Endodermal cell (in vitro differentiated cells): ENCODE measurements around the gene ALG14. TPM values are rescaled to one million over a fixed set of nuclear protein-coding genes. Genes with fewer than 3 reads are reported as not detected.

ENCODE experiments used
- DNase-seq: peaks from one replicate; pipeline ENCODE4 v3.0.0-alpha.2; 2017
- H3K27ac ChIP-seq: 2 replicates; pipeline ENCODE4 v1.5.1; 2013; ENCODE audit warnings: mild to moderate bottlenecking, low read depth, low read length, moderate library complexity
- H3K27me3 ChIP-seq: 2 replicates; pipeline ENCODE4 v1.6.1; 2013; ENCODE audit warnings: mild to moderate bottlenecking, low read length, moderate library complexity; ENCODE audit not compliant: insufficient read depth, control insufficient read depth, poor library complexity, severe bottlenecking
- H3K36me3 ChIP-seq: 2 replicates; pipeline ENCODE4 v1.7.0; 2013; ENCODE audit warnings: mild to moderate bottlenecking, low read length, moderate library complexity; ENCODE audit not compliant: control insufficient read depth, insufficient read depth
- H3K4me1 ChIP-seq: one replicate; pipeline ENCODE4 v1.7.0; 2013; ENCODE audit warnings: low read length; ENCODE audit not compliant: control insufficient read depth, insufficient read depth
- H3K4me3 ChIP-seq: 2 replicates; pipeline ENCODE4 v1.5.1; 2013; ENCODE audit warnings: mild to moderate bottlenecking, low read length, moderate library complexity
- H3K9ac ChIP-seq: 2 replicates; pipeline ENCODE4 v1.6.1; 2013; ENCODE audit warnings: mild to moderate bottlenecking, low read length, moderate library complexity; ENCODE audit not compliant: poor library complexity, severe bottlenecking; ENCODE audit errors: extremely low read depth
- H3K9me3 ChIP-seq: 2 replicates; pipeline ENCODE4 v1.6.1; 2013; ENCODE audit warnings: mild to moderate bottlenecking, low read length, moderate library complexity; ENCODE audit not compliant: control insufficient read depth
- H3K27ac Mint-ChIP-seq: 2 replicates; pipeline ENCODE4 v1.8.0; 2020; ENCODE audit warnings: mixed read lengths
- H3K27me3 Mint-ChIP-seq: 2 replicates; pipeline ENCODE4 v1.8.0; 2021; ENCODE audit warnings: mild to moderate bottlenecking, mixed read lengths; ENCODE audit not compliant: insufficient read depth
- H3K36me3 Mint-ChIP-seq: 2 replicates; pipeline ENCODE4 v1.8.0; 2020; ENCODE audit warnings: low read depth, mixed read lengths
- H3K4me1 Mint-ChIP-seq: 2 replicates; pipeline ENCODE4 v1.8.0; 2020; ENCODE audit warnings: mixed read lengths
- H3K4me3 Mint-ChIP-seq: 2 replicates; pipeline ENCODE4 v1.8.0; 2020; ENCODE audit warnings: mild to moderate bottlenecking, moderate library complexity, mixed read lengths
- H3K9me3 Mint-ChIP-seq: 2 replicates; pipeline ENCODE4 v1.8.0; 2020; ENCODE audit warnings: mild to moderate bottlenecking, mixed read lengths
- WGBS, 2 experiments: methylation state at CpG; one replicate each; pipeline versions ENCODE4 v1.1.5 to v1.1.7; 2013; ENCODE audit warnings: missing lambda C conversion rate in 2 of 2, mixed read lengths in 1 of 2; ENCODE audit not compliant: insufficient coverage in 1 of 2, insufficient read length in 1 of 2; 5-methylcytosine and 5-hydroxymethylcytosine counted together
- total RNA-seq, 2 donors: library from RNA; stranded (reverse); fragmentation: NEBNext Ultra II Directional in 1 of 2; extraction: Animal tissue kit (Norgen Biotek cat#: 25700) in 1 of 2; gene quantifications; 2 replicates in 1 of 2; 3 replicates in 1 of 2; pipeline ENCODE4 v1.2.1, GENCODE V29; 2021
- TF ChIP-seq, protein P1 (sequence below): fragments of 200-600 bp; sonication (generic); conservative IDR thresholded peaks from 2 replicates; pipeline ENCODE4 v1.5.0; 2021; ENCODE audit warnings: antibody characterized with exemption, mild to moderate bottlenecking

The ALG14 gene
- total RNA-seq, 2 donors from 2014 or later = 5.9 to 7.0 TPM

DNA sequence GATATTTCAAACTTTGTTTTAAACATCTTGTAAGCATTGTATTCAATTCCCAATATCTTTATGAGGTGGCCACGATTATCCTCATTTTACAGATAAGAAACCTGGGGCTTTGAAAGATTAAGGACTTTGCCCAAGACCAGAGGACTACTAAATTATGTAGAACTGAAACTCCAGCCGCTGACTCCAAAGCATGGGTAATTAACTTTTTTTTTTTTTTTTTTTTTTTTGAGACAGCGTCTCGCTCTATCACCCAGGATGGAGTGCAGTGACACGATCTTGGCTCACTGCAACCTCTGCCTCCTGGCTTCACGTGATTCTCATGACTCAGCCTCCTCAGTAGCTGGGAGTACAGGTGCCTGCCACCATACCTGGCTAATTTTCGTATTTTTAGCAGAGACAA, 68.7 kb downstream of the ALG14 start:
- Mint-ChIP-seq H3K27me3 (no peaks in the 10 kb centered on the region), H3K27ac (no peak overlapping the region), H3K4me1 (peaks cover 14% of the 10 kb centered on the region), H3K4me3 (no peak overlapping the region), H3K36me3 (no peaks in the 10 kb centered on the region), H3K9me3 (no peaks in the 10 kb centered on the region)
- no peak for DNase-seq
- TF ChIP-seq, protein P1, sequence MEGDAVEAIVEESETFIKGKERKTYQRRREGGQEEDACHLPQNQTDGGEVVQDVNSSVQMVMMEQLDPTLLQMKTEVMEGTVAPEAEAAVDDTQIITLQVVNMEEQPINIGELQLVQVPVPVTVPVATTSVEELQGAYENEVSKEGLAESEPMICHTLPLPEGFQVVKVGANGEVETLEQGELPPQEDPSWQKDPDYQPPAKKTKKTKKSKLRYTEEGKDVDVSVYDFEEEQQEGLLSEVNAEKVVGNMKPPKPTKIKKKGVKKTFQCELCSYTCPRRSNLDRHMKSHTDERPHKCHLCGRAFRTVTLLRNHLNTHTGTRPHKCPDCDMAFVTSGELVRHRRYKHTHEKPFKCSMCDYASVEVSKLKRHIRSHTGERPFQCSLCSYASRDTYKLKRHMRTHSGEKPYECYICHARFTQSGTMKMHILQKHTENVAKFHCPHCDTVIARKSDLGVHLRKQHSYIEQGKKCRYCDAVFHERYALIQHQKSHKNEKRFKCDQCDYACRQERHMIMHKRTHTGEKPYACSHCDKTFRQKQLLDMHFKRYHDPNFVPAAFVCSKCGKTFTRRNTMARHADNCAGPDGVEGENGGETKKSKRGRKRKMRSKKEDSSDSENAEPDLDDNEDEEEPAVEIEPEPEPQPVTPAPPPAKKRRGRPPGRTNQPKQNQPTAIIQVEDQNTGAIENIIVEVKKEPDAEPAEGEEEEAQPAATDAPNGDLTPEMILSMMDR = no peak
- Histone ChIP-seq H3K36me3 (no peaks in the 10 kb centered on the region), H3K4me1 (peaks cover 5% of the 10 kb centered on the region), H3K9ac (no peak overlapping the region), H3K27me3 (no peaks in the 10 kb centered on the region), H3K9me3 (no peaks in the 10 kb centered on the region), H3K4me3 (no peak overlapping the region), H3K27ac (no peak overlapping the region)
- 86 to 90% methylated on average over 4 to 7 of the region's 7 CpGs for WGBS, 2 experiments

DNA sequence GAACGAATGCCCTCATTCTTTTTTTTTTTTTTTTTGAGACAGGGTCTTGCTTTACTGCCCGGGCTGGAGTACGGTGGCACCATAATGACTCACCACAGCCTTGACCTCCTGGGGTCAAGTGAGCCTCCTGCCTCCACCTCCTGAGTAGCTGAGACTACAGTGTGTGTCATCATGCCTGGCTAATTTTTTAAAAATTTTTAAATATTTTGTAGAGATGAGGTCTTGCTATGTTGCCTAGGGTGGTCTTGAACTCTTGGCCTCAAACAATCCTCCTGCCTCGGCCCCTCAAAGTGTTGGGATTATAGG, 69.4 kb downstream of the ALG14 start:
- H3K27me3 Mint-ChIP-seq = no peaks in the 10 kb centered on the region
- no peak overlapping the region for H3K27ac Mint-ChIP-seq
- Histone ChIP-seq H3K36me3 (no peaks in the 10 kb centered on the region), H3K9ac (no peak overlapping the region), H3K27me3 (no peaks in the 10 kb centered on the region), H3K4me3 (no peak overlapping the region), H3K4me1 (peaks cover 5% of the 10 kb centered on the region), H3K27ac (no peak overlapping the region), H3K9me3 (no peaks in the 10 kb centered on the region)
- no peak for DNase-seq
- H3K36me3 Mint-ChIP-seq = no peaks in the 10 kb centered on the region
- H3K9me3 Mint-ChIP-seq = no peaks in the 10 kb centered on the region
- H3K4me3 Mint-ChIP-seq = no peak overlapping the region
- WGBS, 2 experiments = 85% methylated on average over 4 of the region's 4 CpGs; no CpG with 5 or more reads in 1 of the 2 experiments
- H3K4me1 Mint-ChIP-seq = peaks cover 14% of the 10 kb centered on the region
- TF ChIP-seq, protein P1 = no peak

DNA sequence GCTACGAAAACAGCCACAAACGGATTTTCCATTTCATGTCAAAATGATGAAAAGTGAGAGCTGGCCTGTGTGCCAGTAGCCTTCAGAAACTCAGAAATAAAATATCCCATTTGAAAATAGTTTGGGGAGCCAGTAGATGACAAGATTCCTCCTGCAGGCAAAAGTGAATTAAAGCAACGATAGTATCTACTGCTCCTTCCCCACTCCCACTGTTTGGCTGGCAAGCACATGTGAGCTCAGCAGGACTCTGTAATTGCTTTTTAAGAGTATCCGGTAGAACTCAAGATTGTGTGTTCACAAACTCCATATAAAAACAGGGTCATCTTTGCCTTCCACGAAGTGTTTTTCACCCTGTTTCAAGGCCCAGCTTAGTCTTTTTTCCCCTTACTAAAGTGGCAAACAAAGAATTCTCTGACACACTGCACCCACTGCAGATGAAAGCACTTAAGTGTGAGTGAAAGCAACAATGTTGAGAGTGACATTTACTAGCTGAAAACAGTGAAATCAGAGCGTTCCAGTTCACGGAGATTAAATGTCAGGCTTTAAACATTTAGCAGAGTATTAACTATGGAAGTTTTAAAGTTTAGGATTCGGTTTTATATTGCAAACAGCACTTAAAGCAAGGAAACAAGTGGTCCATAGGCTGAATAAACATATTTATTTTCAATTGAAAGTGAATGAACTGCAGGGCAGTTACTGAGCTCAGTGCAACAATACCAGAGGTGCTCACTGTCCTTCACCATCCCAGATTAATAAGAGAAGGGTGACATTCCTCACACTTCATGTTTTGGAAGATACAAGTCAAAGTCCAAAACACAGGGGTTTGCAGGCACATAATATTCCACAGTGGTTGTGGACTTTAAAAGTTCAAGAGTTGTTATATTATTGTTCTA, 70.0 kb downstream of the ALG14 start:
- TF ChIP-seq, protein P1 = no peak
- H3K36me3 ChIP-seq = no peaks in the 10 kb centered on the region
- no peak for DNase-seq
- H3K27me3 ChIP-seq = no peaks in the 10 kb centered on the region
- WGBS, 2 experiments = 64 to 66% methylated on average over 8 of the region's 8 CpGs
- no peak overlapping the region for H3K27ac ChIP-seq
- H3K9ac ChIP-seq = no peak overlapping the region
- Mint-ChIP-seq H3K9me3 (no peaks in the 10 kb centered on the region), H3K27me3 (no peaks in the 10 kb centered on the region), H3K4me1 (peaks cover 14% of the 10 kb centered on the region), H3K36me3 (no peaks in the 10 kb centered on the region), H3K4me3 (no peak overlapping the region), H3K27ac (no peak overlapping the region)
- no peak overlapping the region for H3K4me3 ChIP-seq
- H3K4me1 ChIP-seq = peaks cover 5% of the 10 kb centered on the region
- no peaks in the 10 kb centered on the region for H3K9me3 ChIP-seq
